HG03025 (cell line): ENCODE results near the gene MAN2B2.
"Not testable (repeated sequence)": the region's sequence is repeated elsewhere in the genome, so short reads cannot be mapped to it uniquely, and the experiment has no call there.

ENCODE experiments used
- ATAC-seq: cut with Tn5 transposase; IDR thresholded peaks from one replicate; pipeline ENCODE4 v1.9.1; 2021; ENCODE audit warnings: mild to moderate bottlenecking, moderate library complexity; ENCODE audit not compliant: unreplicated experiment, low FRiP score

MAN2B2 gene

GRCh38 chr4:6613676-6614651, 39.0 kb downstream of the MAN2B2 start:
- no peak for ATAC-seq

GRCh38 chr4:6614701-6615230, 39.8 kb downstream of the MAN2B2 start:
- ATAC-seq, result no peak

- ATAC-seq, result no peak
Measured at GRCh38 chr4:6616087-6616995, 41.4 kb downstream of the MAN2B2 start.

GRCh38 chr4:6617246-6617645, 42.3 kb downstream of the MAN2B2 start:
- ATAC-seq, result no peak

- ATAC-seq, result no peak
Measured at GRCh38 chr4:6618386-6619115, 43.6 kb downstream of the MAN2B2 start.

GRCh38 chr4:6619116-6619465, 44.1 kb downstream of the MAN2B2 start:
- ATAC-seq, result no peak

- ATAC-seq, result no peak
Measured at GRCh38 chr4:6619466-6620255, 44.7 kb downstream of the MAN2B2 start.

GRCh38 chr4:6620296-6620695, 45.3 kb downstream of the MAN2B2 start:
- ATAC-seq, result no peak

GRCh38 chr4:6620891-6621555, 46.0 kb downstream of the MAN2B2 start:
- no peak for ATAC-seq

- no peak for ATAC-seq
Measured at GRCh38 chr4:6621556-6621927, 46.6 kb downstream of the MAN2B2 start.

GRCh38 chr4:6622744-6623143, 47.8 kb downstream of the MAN2B2 start:
- ATAC-seq, result no peak

GRCh38 chr4:6625256-6625655, 50.3 kb downstream of the MAN2B2 start:
- no peak for ATAC-seq

- no peak for ATAC-seq
Measured at GRCh38 chr4:6626066-6626465, 51.1 kb downstream of the MAN2B2 start.

- no peak for ATAC-seq
Measured at GRCh38 chr4:6627832-6628231, 52.8 kb downstream of the MAN2B2 start.

GRCh38 chr4:6628484-6628883, 53.5 kb downstream of the MAN2B2 start:
- ATAC-seq, result not testable (repeated sequence)

GRCh38 chr4:6632125-6632524, 57.1 kb downstream of the MAN2B2 start:
- ATAC-seq, result no peak

GRCh38 chr4:6633091-6633906, 58.3 kb downstream of the MAN2B2 start:
- no peak for ATAC-seq

- ATAC-seq, result no peak
Measured at GRCh38 chr4:6634746-6635145, 59.8 kb downstream of the MAN2B2 start.
